Subcutaneous adipose tissue (tissue), 4 donors: ENCODE measurements around the gene MCAT. TPM values are rescaled to one million over a fixed set of nuclear protein-coding genes. Genes with fewer than 3 reads are reported as not detected.

Source experiments
- total RNA-seq, 4 donors: library from RNA; depleted of rRNA; stranded (reverse); fragments of >200 nt; gene quantifications; one replicate each; pipeline ENCODE4 v1.1.0, GENCODE V29; 2016
- TF ChIP-seq, protein P1 (sequence below): fragments of 450-650 bp; IDR thresholded peaks from one replicate; pipeline ENCODE4 v1.5.1; 2016; ENCODE audit warnings: low read depth, mild to moderate bottlenecking, control low read depth, antibody characterized with exemption, moderate library complexity

The MCAT gene
- total RNA-seq, 4 donors from 2014 or later: 6.7 to 27.9 (median 16.6) TPM

DNA sequence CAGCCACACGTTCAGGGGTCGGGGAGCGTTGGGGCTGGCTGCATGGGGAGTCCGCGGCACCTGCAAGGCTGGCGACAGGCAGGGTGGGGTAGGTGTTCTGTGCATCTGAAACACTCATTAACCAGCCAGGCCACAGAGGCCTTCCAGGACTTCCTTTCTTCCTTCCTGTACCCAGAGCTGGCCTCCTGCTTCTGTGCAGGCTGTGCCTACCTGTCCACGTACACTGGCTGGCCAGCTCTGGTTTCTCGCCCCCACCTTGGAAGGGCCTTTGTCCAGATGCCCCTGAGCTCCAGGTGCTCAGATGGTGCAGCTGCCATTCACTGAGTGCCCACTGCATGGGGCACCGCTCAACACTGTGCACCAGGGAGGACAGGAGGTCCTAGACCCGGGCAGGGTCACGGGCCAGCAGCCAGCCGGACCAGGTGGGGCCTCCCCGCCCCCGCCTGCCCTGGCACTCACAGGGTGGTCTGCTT is 27.9 kb upstream of the MCAT start:
- TF ChIP-seq, protein P1, sequence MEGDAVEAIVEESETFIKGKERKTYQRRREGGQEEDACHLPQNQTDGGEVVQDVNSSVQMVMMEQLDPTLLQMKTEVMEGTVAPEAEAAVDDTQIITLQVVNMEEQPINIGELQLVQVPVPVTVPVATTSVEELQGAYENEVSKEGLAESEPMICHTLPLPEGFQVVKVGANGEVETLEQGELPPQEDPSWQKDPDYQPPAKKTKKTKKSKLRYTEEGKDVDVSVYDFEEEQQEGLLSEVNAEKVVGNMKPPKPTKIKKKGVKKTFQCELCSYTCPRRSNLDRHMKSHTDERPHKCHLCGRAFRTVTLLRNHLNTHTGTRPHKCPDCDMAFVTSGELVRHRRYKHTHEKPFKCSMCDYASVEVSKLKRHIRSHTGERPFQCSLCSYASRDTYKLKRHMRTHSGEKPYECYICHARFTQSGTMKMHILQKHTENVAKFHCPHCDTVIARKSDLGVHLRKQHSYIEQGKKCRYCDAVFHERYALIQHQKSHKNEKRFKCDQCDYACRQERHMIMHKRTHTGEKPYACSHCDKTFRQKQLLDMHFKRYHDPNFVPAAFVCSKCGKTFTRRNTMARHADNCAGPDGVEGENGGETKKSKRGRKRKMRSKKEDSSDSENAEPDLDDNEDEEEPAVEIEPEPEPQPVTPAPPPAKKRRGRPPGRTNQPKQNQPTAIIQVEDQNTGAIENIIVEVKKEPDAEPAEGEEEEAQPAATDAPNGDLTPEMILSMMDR: no peak

DNA sequence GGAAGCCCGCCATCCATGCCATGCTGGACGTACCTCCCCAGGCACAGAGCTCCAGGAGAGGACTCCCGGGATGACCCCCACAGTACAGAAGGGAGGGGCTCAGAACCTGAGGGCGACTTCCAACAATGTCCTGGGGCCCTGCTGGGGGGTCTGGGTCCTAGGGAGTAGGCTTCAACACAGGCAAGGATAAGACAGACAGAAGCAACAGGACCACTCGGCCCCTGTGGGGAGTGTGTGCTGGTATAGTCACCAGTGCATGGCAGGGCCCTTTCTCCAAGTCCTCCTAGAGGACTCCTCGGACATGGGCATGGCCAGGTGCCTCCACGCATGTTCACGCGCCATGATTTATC is 26.9 kb upstream of the MCAT start:
- TF ChIP-seq, protein P1: no peak

DNA sequence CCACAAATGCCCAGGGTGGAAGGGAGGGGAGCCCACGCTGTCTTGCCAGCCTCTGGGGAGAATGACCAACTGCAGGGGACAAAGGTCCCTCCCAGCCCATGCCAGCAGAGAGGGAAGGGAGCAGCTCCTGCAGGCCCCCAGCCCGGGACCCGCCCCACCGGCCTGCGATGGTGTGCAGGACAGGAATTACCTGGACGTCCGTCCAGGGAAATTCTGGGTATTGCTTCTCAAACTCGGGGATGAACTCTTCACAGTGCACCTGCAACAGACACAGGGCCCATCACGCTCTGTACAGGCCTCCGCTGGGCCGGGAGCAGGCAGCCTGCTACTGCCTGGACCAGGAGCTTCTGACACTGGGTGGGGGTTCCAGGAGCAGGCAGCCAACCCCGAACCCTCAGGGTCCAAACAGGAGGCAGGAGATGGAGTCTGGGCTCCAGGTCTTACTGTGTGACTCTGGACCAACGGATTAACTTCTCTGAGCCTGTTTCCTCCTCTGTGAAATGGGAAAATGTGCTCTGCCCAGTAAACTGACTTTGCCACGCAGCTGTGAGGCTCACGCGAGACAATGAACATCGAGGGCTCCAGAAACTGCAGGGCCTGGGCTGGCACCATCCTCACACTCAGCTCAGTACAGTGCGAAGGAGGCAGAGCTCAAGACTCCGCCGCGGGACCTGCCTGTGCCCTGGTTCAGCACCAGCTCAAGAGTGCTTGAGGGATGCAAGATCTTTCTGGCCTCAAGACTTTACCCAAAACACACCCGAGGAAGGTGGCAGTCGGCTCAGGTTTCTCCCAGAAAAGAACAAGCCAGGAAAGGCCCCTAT is 26.3 kb upstream of the MCAT start:
- TF ChIP-seq, protein P1: no peak

DNA sequence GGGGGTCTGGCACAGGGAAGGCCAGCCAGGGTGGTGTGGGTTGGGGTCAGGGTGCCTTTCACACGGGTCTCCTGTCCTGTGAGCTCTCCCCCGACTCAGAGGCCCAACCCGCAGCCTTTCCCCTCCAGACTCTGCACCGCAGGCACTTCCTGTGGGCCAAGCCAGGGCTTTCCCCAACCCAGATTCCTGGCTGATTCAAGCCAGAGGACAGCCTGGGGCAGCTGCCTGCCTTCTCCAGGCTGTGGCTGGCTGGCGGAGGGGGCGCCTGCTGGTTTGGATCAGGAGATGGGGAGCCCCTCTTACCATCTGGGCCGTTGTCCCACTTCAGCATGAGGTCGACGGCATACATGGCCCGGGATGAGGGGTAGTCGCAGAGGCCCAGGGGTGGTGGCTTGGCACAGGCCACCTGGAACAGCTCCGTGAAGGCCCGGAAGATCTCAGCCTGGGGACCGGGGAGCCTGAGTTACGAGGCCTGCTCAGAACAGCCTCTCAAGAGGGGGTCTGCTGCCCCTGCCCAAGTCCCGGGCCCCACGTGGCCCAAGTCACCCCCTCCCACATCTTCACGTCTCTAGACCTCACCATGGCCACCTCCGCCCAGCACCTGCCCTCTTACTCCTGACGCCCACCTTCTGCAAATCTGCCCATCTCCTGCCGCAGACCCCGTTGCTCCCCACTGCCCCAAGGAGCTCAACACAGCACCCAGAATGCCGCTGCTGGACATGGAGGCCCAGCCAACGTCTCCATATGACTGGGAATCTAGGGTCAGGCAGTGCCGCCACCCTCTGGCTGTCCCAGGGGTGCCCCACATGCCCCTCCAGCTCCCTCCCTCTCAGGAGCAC is 25.5 kb upstream of the MCAT start:
- TF ChIP-seq, protein P1: no peak

DNA sequence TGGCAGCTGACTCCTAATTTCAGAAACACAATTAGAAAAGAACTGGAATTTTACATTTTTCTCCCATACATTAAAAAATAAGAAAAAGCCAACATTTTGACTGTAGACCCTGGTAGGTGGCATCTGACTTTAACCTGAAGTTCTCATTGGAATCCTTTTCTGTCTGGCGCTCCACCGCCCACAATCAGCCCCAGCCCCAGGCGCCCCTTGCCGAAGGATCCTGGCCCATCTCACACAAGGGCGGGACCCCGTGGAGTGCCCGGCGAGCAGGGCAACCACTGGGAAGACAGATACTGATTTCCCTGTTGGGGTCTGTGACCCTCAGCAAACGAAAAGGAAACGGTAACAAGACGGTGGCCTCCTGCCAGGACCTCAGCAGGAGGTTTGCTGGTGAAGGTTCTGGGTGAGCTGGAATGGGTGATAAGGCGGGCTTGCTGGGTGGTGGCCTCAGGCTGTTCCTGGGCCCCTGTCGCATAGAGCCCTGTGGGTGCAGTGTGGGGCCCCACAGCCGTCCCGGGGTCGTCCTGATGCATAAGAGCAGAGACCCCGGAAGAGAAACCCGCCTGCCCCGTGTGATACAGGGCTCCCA is 23.9 kb upstream of the MCAT start:
- TF ChIP-seq, protein P1: no peak

DNA sequence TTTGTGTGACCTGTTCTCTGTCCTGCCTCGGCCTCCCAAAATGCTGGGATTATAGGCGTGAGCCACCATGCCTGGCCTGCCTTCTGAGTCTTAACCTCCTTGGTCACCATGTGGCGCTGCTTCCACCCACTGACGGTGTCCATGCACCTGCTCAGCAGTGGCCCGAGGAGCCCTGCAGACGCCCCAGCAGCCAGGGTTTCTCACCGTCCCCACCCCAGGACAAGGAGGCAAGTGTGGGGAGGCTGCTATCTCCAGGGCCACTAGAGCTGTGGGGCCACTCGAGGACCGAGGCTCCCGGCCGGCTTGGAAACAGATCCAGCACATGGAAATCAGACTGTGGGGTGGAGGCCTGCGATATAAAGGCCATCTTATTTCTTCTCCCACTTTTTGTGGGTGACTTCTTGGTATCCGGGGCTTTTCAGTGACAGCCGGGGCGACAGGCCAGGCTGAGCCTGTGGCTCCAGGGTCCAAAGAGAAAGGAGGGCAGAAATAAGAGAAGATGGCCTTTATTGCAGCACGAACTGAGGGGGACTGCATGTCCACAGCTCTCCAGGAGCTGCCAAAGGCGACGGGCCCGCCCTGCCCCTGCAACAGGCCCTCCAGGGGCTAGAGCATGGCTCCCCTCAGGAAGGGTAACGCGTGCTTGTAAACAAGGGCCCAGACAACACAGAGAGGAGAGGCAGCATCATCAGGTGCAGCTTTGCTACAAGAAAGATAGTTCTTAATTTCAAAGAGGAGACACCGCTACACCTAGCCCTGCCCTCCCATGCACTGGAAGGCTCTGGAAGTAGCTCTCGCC is 23.1 kb upstream of the MCAT start:
- TF ChIP-seq, protein P1: no peak
